GM18870 (cell line): ENCODE measurements around the gene PLCH1.

ENCODE experiments used
- ATAC-seq: cut with Tn5 transposase; IDR thresholded peaks from one replicate; pipeline ENCODE4 v1.9.1; 2021; ENCODE audit warnings: moderate library complexity; ENCODE audit not compliant: unreplicated experiment

Gene PLCH1

GRCh38 chr3:155744626-155745324 is at the start of gene PLCH1:
TSS of gene PLCH1 (minus strand) at chr3:155745071. CDS start at chr3:155704224, 40,847 bp downstream.
- no peak for ATAC-seq

DNA sequence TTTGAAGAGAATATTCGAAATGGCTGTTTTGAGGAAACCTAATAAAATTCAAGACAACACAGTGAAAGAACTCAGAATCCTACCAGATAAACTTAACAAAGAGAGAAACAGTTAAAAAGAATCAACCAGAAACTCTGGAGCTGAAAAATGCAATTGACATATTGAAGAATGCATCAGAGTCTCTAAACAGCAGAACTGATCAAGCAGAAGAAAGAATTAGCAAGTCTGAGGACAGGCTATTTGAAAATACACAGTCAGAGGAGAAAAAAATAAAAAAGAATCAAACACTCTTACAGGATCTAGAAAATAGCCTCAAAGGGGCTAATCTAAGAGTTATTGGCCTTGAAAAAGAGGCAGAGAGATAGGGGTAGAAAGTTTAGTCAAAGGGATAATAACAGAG is 47.7 kb upstream of the PLCH1 start:
- no peak for ATAC-seq

DNA sequence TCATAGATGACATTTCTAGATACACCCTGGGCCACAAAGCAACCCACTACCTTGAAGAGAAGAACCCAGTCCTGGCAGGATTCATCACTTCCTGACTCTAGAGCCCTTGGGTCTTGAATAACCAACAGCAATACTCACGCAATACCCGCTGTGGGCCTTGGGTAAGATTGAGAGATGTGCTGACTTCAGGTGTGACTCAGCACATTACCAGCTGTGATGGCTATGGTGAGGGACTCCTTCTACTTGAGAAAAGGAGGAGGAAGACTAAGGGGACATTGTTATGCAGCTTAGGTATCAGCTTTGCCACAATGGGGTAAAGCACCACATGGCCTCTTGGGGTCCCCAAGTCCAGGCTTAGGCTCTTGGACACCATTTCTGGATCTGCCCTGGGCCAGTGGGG is 46.3 kb upstream of the PLCH1 start:
- ATAC-seq: no peak

DNA sequence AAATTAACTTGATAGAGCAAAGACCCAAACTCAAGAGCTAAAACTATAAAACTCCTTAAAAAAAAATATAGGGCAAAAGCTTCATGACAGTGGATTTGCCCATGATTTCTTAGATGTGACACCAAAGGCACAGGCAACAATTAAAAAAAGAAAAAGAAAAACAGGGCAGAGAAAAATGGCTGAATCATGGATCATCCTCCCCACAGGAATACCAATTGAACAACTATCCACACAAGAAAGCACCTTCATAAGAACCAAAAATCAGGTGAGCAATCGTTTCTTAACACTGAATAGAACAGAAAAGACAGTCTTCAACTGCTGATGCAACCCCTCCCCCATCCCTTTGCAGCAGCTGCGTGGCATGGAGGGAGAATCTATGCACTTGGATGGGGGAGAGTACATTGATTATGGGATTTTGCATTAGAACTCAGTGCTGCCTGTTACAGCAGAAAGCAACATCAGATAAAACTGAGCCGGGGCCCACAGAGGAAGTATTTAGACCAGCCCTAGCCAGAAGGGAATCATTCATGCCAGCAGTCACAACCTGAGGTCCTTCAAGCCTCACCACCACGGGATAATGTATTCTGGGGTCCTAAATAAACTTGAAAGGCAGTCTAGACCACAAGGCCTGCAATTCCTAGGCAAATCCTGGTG is 45.5 kb upstream of the PLCH1 start:
- ATAC-seq: no peak

DNA sequence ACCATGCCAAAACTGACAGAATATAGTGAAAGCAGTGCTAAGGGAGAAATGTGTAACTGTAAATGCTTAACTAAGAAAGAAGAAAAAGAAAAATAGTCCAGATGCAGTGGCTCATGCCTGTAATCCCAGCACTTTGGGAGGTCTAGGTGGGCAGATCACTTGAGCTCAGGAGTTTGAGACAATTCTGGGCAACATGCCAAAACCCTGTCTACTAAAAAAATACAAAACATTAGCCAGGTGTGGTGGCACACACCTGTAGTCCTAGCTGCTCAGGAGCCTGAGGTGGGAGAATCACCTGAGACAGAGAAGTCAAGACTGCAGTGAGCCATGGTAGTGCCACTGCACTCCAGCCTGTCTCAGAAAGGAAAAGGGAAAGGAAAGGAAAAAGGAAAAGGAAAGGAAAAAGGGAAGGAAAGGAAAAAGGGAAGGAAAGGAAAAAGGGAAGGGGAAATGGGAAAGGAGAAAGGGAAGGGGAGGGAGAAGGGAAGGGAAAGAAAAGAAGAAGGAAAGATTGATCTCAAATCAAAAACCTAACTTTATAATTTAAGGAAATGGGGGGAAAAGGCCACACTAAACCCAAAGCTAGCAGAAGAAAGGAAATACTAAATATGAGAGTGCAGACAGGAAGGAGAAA is 40.9 kb upstream of the PLCH1 start:
- ATAC-seq: no peak

- no peak for ATAC-seq
Observed at GRCh38 chr3:155782390-155782953, 37.6 kb upstream of the PLCH1 start.

GRCh38 chr3:155780291-155780690 is 35.4 kb upstream of the PLCH1 start:
- no peak for ATAC-seq

DNA sequence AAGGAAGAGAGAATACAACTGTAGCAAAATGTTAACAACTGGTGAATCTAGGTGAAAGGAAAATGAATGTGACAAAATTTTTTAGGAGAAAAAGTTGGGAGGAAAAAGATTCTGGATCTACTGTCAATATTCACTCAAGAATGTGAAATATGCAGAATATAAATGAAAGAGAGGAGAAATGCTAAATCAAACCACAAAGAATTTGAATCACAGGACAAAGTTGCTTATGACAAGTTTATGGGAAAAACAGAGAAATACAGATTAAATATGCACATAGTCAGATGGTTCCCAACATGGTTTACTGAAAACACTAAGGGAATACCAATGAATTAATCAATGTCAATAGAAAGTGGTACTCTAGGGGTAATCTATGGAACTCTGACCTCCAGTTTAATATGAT is 33.6 kb upstream of the PLCH1 start:
- no peak for ATAC-seq

- no peak for ATAC-seq
Observed at GRCh38 chr3:155772801-155773200, 27.9 kb upstream of the PLCH1 start.

GRCh38 chr3:155771126-155771525 is 26.3 kb upstream of the PLCH1 start:
- no peak for ATAC-seq

GRCh38 chr3:155766206-155766605 is 21.3 kb upstream of the PLCH1 start:
- no peak for ATAC-seq

DNA sequence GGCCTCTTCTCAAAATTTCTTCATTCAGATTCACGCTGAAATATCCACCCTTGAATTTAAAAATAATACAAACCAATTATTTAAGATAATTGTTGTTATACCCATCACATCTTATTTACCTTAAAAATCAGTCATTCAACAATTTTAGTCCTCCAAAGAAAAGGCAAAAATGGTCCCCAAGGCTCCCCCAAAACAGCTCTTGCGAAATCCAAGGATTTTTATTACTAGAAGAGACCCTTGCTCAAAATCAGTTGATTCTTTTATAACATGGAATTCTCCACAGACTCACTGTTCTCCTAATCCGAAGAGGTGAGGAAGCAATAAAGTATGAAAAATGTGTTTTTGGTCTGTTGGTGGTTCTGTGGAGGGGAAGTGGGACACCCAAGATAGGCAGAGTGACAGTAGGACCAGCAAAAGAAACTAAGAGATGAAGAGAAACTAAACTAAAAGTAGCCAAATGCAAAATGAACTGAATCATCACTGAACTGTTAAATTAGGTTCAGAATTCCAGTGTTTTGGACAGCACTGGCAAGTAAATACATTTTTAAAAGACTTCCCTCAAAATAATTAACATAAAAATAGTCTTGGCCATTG is 19.1 kb upstream of the PLCH1 start:
- no peak for ATAC-seq

- ATAC-seq: no peak
Observed at GRCh38 chr3:155760653-155761052, 15.8 kb upstream of the PLCH1 start.

- ATAC-seq: no peak
Observed at GRCh38 chr3:155757577-155757976, 12.7 kb upstream of the PLCH1 start.

DNA sequence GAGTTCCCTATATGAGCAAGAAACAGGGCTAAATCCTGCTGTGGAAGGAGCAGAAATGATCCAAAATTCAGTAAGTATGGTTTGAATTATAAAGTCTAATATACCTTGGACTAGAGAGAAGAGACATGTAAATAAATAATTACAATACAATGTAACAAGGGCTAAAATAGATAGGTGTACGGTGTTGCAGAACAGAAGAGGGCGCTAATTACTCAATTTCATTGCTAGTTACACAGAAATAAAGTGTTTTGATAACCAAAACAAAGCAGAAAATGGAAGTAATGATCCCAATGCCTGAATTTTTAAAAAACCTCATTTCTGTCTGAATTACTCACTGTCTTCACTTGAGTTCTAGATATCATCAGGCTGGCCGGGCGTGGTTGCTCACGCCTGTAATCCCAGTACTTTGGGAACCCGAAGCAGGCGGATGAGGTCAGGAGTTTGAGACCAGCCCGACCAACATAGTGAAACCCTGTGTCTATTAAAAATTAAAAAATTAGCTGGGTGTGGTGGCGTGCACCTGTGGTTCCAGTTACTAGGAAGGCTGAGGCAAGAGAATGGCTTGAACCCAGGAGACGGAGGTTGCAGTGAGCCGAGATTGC is 8.3 kb upstream of the PLCH1 start:
- ATAC-seq: no peak

DNA sequence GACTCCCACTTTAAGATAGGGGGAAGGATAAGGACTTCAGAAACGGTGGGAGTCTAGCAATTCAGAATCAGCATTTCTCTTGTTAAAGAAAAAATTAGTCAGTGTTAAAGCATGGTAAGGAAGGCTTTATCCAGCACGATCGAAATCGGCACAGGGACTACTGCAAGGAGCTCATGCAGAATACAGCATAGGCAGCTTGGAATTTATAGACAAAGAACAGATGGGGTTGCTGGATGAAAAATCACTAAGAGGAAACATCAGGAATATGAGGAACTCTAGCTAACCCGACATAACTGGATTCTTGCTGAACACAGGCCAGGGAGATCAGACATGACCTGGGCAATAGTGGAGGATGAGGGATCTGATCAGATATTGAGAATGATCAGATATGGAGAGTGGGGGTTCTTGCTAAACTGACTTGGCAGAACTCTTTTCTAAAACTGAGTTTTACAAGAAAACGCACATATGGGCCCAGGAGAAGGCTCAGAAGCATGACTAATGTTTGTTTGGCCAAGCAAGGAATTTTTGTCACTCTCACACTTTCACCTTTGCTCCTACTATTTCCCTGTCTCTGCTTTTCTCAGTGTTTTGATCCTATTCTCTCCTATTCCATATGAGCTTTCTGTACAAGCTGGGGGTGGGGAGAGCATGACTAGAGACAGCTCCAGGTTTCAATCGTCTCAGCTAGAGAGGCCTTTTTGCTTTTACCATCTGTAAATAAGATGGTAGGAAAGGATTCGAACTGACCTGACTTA is 3.9 kb upstream of the PLCH1 start:
- ATAC-seq: no peak

GRCh38 chr3:155747946-155748290 is 3.0 kb upstream of the PLCH1 start:
- ATAC-seq: no peak

- ATAC-seq: no peak
Observed at GRCh38 chr3:155747286-155747945, 2.5 kb upstream of the PLCH1 start.

GRCh38 chr3:155746703-155747102 is 1.8 kb upstream of the PLCH1 start:
- no peak for ATAC-seq
